Glutamatergic neuron (in vitro differentiated cells): ENCODE data around the gene HECTD1. TPM values are rescaled to one million over a fixed set of nuclear protein-coding genes. Genes with fewer than 3 reads are reported as not detected.
A peak's percentile ranks its signal among the peaks of the same experiment; 100 is the strongest.

ENCODE experiments used
- DNase-seq: peaks from one replicate; pipeline ENCODE4 v3.0.0; 2022
- H3K27ac Mint-ChIP-seq: one replicate; pipeline ENCODE4 v1.8.0; 2020; ENCODE audit warnings: mild to moderate bottlenecking, mixed read lengths, inconsistent platforms; ENCODE audit not compliant: unreplicated experiment
- H3K27me3 Mint-ChIP-seq: one replicate; pipeline ENCODE4 v1.8.0; 2020; ENCODE audit warnings: mild to moderate bottlenecking, moderate library complexity, mixed read lengths, inconsistent platforms; ENCODE audit not compliant: unreplicated experiment
- H3K36me3 Mint-ChIP-seq: one replicate; pipeline ENCODE4 v1.8.0; 2020; ENCODE audit warnings: mild to moderate bottlenecking, mixed read lengths, inconsistent platforms; ENCODE audit not compliant: unreplicated experiment
- H3K4me1 Mint-ChIP-seq: one replicate; pipeline ENCODE4 v1.8.0; 2020; ENCODE audit warnings: mild to moderate bottlenecking, low read depth, mixed read lengths, inconsistent platforms; ENCODE audit not compliant: unreplicated experiment
- H3K4me3 Mint-ChIP-seq: one replicate; pipeline ENCODE4 v1.8.0; 2020; ENCODE audit warnings: mild to moderate bottlenecking, mixed read lengths, inconsistent platforms; ENCODE audit not compliant: unreplicated experiment
- H3K9me3 Mint-ChIP-seq: one replicate; pipeline ENCODE4 v1.8.0; 2020; ENCODE audit warnings: mild to moderate bottlenecking, moderate library complexity, mixed read lengths, inconsistent platforms; ENCODE audit not compliant: unreplicated experiment
- total RNA-seq: library from RNA; stranded (reverse); fragmentation: NEBNext Ultra II Directional; extraction: Animal tissue kit (Norgen Biotek cat#: 25700); gene quantifications from one replicate; pipeline ENCODE4 v1.2.1, GENCODE V29; 2021; ENCODE audit not compliant: unreplicated experiment
- TF ChIP-seq, protein P1 (sequence below): fragments of 200-600 bp; sonication (generic); IDR thresholded peaks from one replicate; pipeline ENCODE4 v1.5.0; 2021; ENCODE audit not compliant: partially characterized antibody, unreplicated experiment

The HECTD1 gene
- total RNA-seq, 1 donor from 2014 or later, result 165 TPM

DNA sequence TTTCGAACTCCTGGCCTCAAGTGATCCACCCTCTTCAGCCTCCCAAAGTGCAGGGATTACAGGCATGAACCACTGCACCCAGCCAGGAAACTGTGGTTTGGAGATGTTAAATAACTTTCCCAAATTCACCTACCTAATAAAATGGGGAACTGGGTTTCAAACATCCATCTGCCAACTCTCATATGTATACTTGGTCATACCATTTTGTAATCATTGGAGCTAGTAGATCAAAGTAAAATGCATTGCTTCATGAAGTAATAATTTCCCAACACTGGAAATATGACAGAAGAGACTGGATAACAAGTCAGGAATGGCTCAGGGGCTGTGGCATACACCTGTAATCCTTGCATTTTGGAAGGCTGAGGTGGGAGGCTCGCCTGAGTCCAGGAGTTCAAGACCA is 5.3 kb upstream of the HECTD1 start:
- H3K27ac Mint-ChIP-seq, result no peak overlapping the region
- peaks cover 6% of the 10 kb centered on the region for H3K9me3 Mint-ChIP-seq
- peaks cover 8% of the 10 kb centered on the region for H3K4me1 Mint-ChIP-seq
- no peak overlapping the region for H3K4me3 Mint-ChIP-seq
- TF ChIP-seq, protein P1, sequence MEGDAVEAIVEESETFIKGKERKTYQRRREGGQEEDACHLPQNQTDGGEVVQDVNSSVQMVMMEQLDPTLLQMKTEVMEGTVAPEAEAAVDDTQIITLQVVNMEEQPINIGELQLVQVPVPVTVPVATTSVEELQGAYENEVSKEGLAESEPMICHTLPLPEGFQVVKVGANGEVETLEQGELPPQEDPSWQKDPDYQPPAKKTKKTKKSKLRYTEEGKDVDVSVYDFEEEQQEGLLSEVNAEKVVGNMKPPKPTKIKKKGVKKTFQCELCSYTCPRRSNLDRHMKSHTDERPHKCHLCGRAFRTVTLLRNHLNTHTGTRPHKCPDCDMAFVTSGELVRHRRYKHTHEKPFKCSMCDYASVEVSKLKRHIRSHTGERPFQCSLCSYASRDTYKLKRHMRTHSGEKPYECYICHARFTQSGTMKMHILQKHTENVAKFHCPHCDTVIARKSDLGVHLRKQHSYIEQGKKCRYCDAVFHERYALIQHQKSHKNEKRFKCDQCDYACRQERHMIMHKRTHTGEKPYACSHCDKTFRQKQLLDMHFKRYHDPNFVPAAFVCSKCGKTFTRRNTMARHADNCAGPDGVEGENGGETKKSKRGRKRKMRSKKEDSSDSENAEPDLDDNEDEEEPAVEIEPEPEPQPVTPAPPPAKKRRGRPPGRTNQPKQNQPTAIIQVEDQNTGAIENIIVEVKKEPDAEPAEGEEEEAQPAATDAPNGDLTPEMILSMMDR, result no peak
- no peak for DNase-seq
- H3K36me3 Mint-ChIP-seq, result no peaks in the 10 kb centered on the region
- H3K27me3 Mint-ChIP-seq, result peaks cover 5% of the 10 kb centered on the region

DNA sequence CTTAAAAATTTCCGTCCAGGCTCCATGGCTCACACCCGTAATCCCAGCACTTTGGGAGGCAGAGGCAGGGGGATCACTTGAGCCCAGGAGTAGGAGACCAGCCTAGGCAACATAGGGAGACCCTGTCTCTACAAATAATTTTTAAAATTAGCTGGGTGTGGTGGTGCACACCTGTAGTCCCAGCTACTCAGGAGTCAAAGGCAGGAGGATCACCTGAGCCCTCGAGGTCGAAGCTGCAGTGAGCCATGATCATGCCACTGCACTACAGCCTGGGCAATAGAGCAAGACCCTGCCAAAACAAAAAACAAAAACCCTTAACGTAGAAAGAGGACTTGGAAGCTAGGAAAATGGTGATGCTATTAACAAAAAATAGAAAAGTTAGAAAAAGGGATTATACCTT is 2.0 kb upstream of the HECTD1 start:
- Mint-ChIP-seq H3K4me1 (peaks cover 17% of the 10 kb centered on the region), H3K9me3 (peaks cover 7% of the 10 kb centered on the region), H3K36me3 (no peaks in the 10 kb centered on the region), H3K27ac (no peak overlapping the region), H3K4me3 (no peak overlapping the region), H3K27me3 (peaks cover 7% of the 10 kb centered on the region)
- DNase-seq, result no peak
- TF ChIP-seq, protein P1, result no peak

DNA sequence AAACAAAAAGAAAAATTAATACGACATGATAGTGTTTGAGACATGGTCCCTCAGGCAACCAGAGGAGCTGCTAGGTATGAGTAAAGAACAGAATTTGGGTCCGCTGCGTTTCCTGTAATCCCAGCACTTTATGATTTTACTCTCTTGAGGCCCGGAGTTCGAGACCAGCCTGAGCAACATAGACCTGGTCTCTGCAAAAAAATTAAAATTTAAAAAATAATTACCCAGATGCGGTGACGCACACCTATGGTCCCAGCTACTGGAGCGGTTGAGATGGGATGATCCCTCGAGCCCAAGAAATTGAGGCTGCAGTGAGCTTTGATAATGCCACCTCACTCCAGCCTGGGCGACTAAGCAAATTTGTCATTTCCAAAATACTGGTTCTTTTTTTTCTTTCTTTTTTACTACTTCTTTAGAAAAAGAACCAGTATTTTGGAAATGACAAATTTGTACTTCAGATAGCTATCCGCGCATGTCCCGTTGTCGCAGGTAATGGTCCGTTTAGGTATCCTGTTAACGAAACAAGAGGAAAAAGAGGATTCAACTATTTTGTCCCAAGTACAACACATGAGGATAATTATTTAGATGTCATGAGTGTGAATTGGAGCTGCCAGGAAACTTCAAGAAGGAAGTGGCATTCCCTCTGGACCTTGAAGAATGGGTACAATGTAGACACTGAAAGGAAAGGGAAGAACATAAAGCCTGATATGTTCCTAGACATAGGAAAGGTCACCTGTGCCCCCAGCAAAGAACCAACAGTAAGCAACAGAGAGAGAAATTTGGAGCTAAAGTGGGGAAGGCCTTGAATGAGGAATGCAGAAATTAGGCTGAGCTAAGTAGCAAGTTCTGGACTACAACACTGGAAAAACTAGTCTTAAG is 1.2 kb upstream of the HECTD1 start:
- Mint-ChIP-seq H3K4me3 (peak overlapping the region; percentile 96), H3K4me1 (peaks cover 17% of the 10 kb centered on the region), H3K27ac (peak overlapping the region; percentile 98), H3K9me3 (peaks cover 5% of the 10 kb centered on the region), H3K27me3 (peaks cover 7% of the 10 kb centered on the region), H3K36me3 (no peaks in the 10 kb centered on the region)
- no peak for DNase-seq
- TF ChIP-seq, protein P1, result no peak

DNA sequence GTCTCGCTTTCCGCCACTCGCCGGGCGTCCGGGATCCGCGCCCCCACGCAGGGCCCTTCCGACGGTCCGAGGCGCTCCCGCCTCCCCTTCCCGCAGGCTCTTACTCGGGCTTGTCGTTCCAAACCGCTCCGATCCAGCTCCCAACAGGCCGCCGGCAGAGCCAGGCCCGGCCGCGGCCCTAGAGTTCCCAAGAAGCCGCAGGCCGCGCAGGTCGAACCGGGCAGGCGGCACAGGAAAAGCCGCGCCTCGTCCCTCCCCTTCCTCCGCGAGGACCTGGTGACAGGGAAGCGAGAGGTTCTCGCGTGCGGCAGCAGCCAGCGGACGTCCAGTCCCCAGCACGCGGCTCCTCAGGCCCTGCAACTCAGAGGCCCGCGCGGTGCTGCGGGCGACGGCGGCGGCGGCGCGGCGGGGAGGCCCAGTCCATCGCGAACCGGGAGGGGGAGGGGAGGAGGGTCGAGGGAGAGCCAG is 272 bp downstream of the HECTD1 start:
- TF ChIP-seq, protein P1, result no peak
- peak overlapping the region; percentile 79 for H3K4me3 Mint-ChIP-seq
- no peaks in the 10 kb centered on the region for H3K36me3 Mint-ChIP-seq
- peaks cover 7% of the 10 kb centered on the region for H3K27me3 Mint-ChIP-seq
- peak overlapping the region; percentile 80 for H3K27ac Mint-ChIP-seq
- no peak for DNase-seq
- H3K9me3 Mint-ChIP-seq, result peaks cover 5% of the 10 kb centered on the region
- H3K4me1 Mint-ChIP-seq, result peaks cover 17% of the 10 kb centered on the region
